UCSD-AML1 (cell line): ENCODE data around the gene RALGAPA2.

ENCODE experiments used
- DNase-seq: peaks from one replicate; lab custom pipeline; 2025; ENCODE audit not compliant: unreplicated experiment; lab: John Stamatoyannopoulos, UW

RALGAPA2 gene

GRCh38 chr20:20721489-20721888 is 9.0 kb upstream of the RALGAPA2 start:
- DNase-seq: no peak

GRCh38 chr20:20720158-20720557 is 7.7 kb upstream of the RALGAPA2 start:
- DNase-seq: no peak

GRCh38 chr20:20719411-20719810 is 7.0 kb upstream of the RALGAPA2 start:
- no peak for DNase-seq

- no peak for DNase-seq
Observed at GRCh38 chr20:20713244-20713765, 861 bp upstream of the RALGAPA2 start.

- no peak for DNase-seq
Observed at GRCh38 chr20:20712004-20712473, 405 bp downstream of the RALGAPA2 start.

GRCh38 chr20:20711413-20711812 is 1.0 kb downstream of the RALGAPA2 start:
- no peak for DNase-seq

DNA sequence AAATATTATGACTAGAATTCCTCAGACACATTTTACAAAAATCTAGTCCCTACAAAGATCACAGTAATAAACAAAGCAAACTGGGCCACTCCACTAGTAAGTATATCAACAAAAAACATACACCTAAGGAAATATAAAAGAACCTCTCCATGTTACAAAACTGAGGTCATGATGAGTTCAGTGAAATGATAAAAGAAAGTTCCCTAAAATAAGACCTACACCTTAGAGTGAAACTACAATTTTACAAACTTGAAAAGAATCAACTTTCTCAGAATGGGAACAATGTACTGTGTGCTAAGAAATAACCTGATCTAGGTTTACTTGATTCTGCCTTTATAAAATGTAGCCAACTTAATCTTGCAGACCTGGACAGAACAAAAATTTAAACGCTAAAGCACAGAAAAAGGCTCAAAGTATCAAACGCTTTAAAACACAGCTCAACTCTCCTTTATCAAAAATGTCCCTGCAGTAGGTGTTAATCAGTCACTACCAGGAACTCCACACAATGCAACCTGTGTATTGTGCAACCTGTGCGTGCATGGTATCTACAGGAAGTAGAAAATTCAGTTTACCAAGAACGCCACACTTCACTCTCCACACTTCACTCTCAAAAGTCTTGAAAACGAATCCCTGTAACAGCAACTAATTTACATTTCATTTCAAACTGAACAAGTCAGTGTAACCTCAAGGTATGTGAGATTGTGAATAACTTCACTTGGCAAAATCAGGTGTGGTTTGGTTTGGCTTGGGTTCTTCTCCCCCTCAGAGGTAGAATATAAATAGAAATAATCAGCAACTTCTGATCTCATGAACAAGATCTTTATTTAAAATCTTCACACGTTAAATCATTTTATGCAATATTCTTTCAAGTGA is 1.8 kb downstream of the RALGAPA2 start:
- no peak for DNase-seq

DNA sequence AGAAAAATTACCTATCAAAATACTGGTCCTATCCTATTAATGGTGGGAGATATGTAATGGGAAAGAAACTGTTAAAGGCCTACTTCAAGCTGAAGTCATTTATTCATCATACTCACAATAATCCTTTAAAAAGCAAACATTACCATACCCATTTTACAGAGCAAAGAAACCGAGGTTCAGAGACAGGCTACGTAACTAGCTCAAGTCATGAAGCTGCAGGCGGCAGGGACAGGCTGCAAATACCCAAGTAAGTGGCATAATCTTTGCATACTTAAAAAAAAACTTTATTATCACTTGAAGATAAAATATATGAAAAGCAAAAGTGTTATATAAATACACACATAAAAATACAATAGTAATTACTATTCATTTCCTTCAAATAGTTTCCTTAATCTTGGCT is 2.6 kb downstream of the RALGAPA2 start:
- no peak for DNase-seq

- DNase-seq: no peak
Observed at GRCh38 chr20:20706285-20706684, 6.2 kb downstream of the RALGAPA2 start.

- DNase-seq: no peak
Observed at GRCh38 chr20:20702330-20703245, 9.9 kb downstream of the RALGAPA2 start.

DNA sequence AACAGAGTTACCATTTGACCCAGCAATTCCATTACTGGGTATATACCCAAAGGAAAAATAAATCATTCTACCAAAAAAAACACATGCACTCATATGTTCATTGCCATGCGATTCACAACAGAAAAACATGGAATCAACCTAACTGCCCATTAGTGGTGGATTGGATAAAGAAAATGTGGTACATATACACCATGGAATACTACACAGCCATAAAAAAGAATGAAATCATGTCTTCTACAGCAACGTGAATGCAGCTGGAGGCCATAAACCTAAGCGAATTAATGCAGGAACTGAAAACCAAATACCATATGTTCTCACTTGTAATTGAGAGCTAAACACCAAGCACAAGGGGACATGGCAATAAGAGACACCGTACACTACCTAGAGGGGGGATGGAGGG is 12.5 kb downstream of the RALGAPA2 start:
- no peak for DNase-seq

DNA sequence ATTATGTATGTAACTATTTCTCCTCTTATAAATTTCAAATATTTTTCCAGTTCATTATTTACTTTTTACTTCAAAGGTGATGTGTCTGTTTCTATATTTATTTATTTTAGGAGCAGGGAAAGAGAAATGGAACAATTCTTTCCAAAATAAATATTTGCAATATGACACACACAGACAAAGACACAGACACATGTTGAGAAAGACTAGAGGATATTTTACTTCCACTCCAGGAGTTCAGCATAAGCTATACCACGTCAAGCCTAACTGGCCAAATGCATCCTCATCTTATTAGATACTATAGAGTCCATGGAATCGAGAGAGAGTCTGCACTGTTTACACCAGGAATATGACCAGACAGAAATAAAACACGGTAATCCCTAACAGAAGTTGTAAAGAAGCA is 13.3 kb downstream of the RALGAPA2 start:
- no peak for DNase-seq

DNA sequence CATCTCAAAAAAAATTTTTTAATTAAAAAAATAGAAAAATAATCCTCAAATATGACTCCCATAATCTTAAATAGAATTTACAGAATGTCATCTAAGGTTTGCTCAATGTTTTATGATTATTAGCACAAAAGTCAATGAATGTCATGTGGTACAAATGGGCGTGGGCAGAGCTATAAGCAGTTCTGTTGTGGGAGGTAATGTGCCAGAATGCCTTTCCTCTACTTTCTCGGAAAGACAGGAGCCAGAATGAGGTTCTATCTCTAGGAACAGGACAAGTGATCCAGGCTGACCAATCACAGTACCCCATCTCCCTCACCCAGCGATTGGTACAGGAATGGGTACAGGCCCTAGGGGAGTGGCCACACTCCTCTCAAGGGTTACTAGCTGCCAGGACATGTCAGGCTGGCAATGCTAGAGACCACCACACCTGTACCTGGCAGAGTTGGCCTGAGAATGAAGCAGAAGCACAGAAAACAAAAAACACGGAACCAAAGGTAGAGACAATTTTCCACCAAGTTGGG is 15.1 kb downstream of the RALGAPA2 start:
- DNase-seq: no peak

GRCh38 chr20:20695250-20695816 is 17.1 kb downstream of the RALGAPA2 start:
- no peak for DNase-seq

GRCh38 chr20:20694591-20694990 is 17.9 kb downstream of the RALGAPA2 start:
- no peak for DNase-seq

- no peak for DNase-seq
Observed at GRCh38 chr20:20692587-20692986, 19.9 kb downstream of the RALGAPA2 start.

GRCh38 chr20:20691477-20692235 is 20.8 kb downstream of the RALGAPA2 start:
- no peak for DNase-seq

DNA sequence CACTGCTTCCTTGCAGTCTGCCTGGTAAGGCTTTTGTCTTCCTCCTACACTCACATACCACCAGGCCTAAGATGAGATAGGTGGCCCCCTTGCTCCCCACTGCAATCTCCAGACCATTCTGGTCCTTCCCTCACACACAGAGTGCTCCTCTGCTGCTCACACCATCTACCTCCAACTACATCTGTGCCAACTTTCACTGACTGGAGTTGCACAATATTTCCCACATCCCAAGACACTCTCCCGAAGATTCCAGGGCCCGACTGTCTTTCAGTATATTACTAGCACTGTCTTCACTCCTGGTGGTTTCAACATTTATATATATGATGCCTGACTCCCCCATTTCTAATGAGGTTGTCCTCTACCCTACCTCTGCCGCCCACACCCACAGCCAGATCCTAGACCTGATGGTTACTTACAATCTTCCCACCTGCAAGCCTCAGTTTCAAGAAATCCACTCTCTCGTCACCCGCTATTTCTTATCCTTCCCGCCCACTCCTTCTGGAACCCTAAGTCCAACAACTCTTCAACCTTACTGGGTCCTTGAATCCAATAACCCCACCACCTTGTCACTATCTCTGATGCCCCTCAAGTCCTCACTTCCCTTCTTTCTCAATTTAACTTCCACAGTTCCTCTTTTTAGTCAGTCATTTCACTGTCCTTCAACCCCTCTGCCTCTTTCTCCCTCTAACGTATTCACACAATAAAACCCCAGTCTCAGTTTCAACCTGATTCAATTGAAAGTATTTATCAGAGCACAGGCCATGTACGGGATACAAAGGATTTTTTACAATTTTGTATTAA is 21.6 kb downstream of the RALGAPA2 start:
- no peak for DNase-seq

- DNase-seq: no peak
Observed at GRCh38 chr20:20687319-20687718, 25.1 kb downstream of the RALGAPA2 start.
